Erythroblast (primary cell): Measurements from ENCODE around the gene PAFAH2.

Experiments used
- GATA1 ChIP-seq: IDR thresholded peaks from 2 replicates; pipeline ENCODE4 v1.6.1; 2011; ENCODE audit warnings: low read depth, mild to moderate bottlenecking, control low read depth, low read length, moderate library complexity
- POLR2A ChIP-seq: IDR thresholded peaks from 2 replicates; pipeline ENCODE4 v1.6.1; 2011; ENCODE audit warnings: mild to moderate bottlenecking, low read length

DNA sequence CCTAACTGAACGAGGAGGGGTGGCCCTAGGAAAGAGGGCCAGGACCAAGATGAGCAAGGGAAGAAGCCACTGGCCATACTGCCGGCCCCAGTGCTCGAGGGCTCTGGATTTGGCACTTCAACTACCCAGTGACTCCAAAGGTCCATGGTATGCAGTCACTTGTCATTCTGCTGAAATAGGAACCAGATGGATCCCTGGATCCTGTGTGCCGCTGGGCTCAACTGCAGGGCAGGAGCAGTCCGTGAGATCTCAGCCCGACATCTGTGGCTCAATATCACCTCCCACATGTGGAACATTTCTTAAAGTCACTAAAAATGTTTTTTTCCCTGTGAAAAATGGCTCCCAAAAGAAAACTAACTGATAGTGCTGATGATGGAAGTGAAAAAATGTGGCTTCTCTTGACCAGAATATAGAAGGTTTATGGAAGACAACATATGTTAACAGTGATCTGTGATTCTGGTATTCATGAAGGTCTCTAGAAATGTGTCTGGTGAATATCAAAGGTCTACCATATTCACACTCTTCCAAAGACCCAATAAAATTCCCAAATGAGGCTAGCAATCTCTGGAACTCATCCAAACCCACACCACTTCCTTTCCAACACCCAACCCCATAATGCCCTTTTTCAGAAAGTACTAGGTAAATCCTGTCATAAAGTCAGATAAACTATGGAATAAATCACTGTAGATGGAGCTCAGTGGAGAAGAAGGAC lies 24.1 kb downstream of the PAFAH2 start:
- TF ChIP-seq POLR2A: no peak
- no peak for TF ChIP-seq GATA1
